MCF 10A (cell line): Measurements from ENCODE around the gene PLCB1. TPM values are rescaled to one million over a fixed set of nuclear protein-coding genes. Genes with fewer than 3 reads are reported as not detected.

ENCODE experiments used
- BruUV-seq: library from RNA; stranded (reverse); fragments of 400-500 nt; replicated peaks from 2 replicates; lab custom pipeline; 2021; lab: Mats Ljungman, UMichigan
- CTCF ChIA-PET: fragments of 300-600 bp; sonication (Branson Sonifier 250); formaldehyde crosslinking; extraction: SDS; loops from one replicate; lab custom pipeline; 2021; ENCODE audit warnings: antibody characterized with exemption, inconsistent platforms; lab: Yijun Ruan, JAX
- POLR2A ChIA-PET: fragments of 300-600, 350-650 bp; sonication (Branson Sonifier 250); formaldehyde crosslinking; extraction: SDS; loops from one replicate; lab custom pipeline; 2020; ENCODE audit warnings: antibody characterized with exemption, inconsistent platforms; lab: Yijun Ruan, JAX
- DNase-seq: peaks from one replicate; pipeline ENCODE4 v3.0.0-alpha.2; 2018; ENCODE audit not compliant: unreplicated experiment
- H3K27ac Mint-ChIP-seq: one replicate; pipeline ENCODE4 v1.8.0; 2022; ENCODE audit warnings: mild to moderate bottlenecking, low read depth, mixed read lengths; ENCODE audit not compliant: unreplicated experiment
- H3K27me3 Mint-ChIP-seq: one replicate; pipeline ENCODE4 v1.8.0; 2022; ENCODE audit warnings: mixed read lengths; ENCODE audit not compliant: insufficient read depth, unreplicated experiment
- H3K36me3 Mint-ChIP-seq: one replicate; pipeline ENCODE4 v1.8.0; 2022; ENCODE audit warnings: mild to moderate bottlenecking, moderate library complexity, mixed read lengths; ENCODE audit not compliant: insufficient read depth, unreplicated experiment
- H3K4me1 Mint-ChIP-seq: one replicate; pipeline ENCODE4 v1.8.0; 2022; ENCODE audit warnings: mixed read lengths; ENCODE audit not compliant: insufficient read depth, unreplicated experiment
- H3K4me3 Mint-ChIP-seq: one replicate; pipeline ENCODE4 v1.8.0; 2022; ENCODE audit warnings: mild to moderate bottlenecking, moderate library complexity, mixed read lengths; ENCODE audit not compliant: unreplicated experiment
- H3K9me3 Mint-ChIP-seq: one replicate; pipeline ENCODE4 v1.8.0; 2022; ENCODE audit warnings: mixed read lengths; ENCODE audit not compliant: unreplicated experiment
- CTCF ChIP-seq: fragments of 200-600 bp; IDR thresholded peaks from one replicate; pipeline ENCODE4 v1.8.0; 2022; ENCODE audit warnings: antibody characterized with exemption, mild to moderate bottlenecking; ENCODE audit not compliant: unreplicated experiment
- intact Hi-C: fragments of 100-400 bp; cut with micrococcal nuclease; formaldehyde crosslinking; loops from 2 replicates; pipeline ENCODE4 v1.14.1; 2022
- total RNA-seq: library from RNA; stranded (reverse); gene quantifications from 2 replicates; pipeline ENCODE4 v1.2.3, GENCODE V29; 2022

PLCB1 gene
- total RNA-seq, 1 experiment from 2014 or later = 5.9 TPM

DNA sequence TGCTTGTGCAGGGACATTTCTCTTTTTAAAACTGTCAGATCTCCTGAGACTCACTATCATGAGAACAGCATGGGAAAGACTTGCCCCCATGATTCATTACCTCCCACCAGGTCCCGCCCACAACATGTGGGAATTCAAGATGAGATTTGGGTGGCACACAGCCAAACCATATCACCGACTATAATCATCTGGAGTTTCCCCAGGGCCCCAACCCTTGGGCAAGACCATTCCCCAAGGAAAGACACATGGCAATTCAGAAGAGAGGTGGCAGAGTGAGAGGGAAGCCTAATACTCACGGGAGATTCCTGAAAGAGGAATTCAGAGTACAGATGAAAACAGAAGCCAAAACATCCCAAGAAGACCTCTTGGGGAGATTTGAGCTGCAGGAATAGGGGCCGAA lies 645.8 kb downstream of the PLCB1 start:
- no peak overlapping the region for H3K4me3 Mint-ChIP-seq
- no peak for TF ChIP-seq CTCF
- H3K36me3 Mint-ChIP-seq = peaks cover 5% of the 10 kb centered on the region
- H3K9me3 Mint-ChIP-seq = no peaks in the 10 kb centered on the region
- H3K4me1 Mint-ChIP-seq = no peaks in the 10 kb centered on the region
- POLR2A ChIA-PET = no interaction called here
- no peak for DNase-seq
- intact Hi-C loops = no loop called here
- no peaks in the 10 kb centered on the region for H3K27me3 Mint-ChIP-seq
- CTCF ChIA-PET = interaction anchor here (1.0 to 3.5 kb wide), 2 partner anchors 11 to 19 kb away, joined by 5 to 18 read pairs; no protein-coding TSS in a partner anchor
- no TSS peak for BruUV-seq
- H3K27ac Mint-ChIP-seq = no peak overlapping the region

- Mint-ChIP-seq H3K4me1 (no peaks in the 10 kb centered on the region), H3K36me3 (peaks cover 5% of the 10 kb centered on the region), H3K9me3 (no peaks in the 10 kb centered on the region), H3K27ac (no peak overlapping the region), H3K4me3 (no peak overlapping the region), H3K27me3 (no peaks in the 10 kb centered on the region)
- no TSS peak for BruUV-seq
- ChIA-PET POLR2A (no interaction called here), CTCF (interaction anchor here (0.6 to 3.5 kb wide), 3 partner anchors 11 to 630 kb away, joined by 3 to 18 read pairs (median 5); no protein-coding TSS in a partner anchor)
- intact Hi-C loops = no loop called here
- TF ChIP-seq CTCF = no peak
- DNase-seq = no peak
Measured at GRCh38 chr20:8778387-8778786, 646.3 kb downstream of the PLCB1 start.

- H3K27ac Mint-ChIP-seq = no peak overlapping the region
- H3K36me3 Mint-ChIP-seq = no peaks in the 10 kb centered on the region
- ChIA-PET CTCF (interaction anchor here (0.7 to 3.6 kb wide), 6 partner anchors 8 to 612 kb away, joined by 4 to 27 read pairs (median 11); no protein-coding TSS in a partner anchor), POLR2A (interaction anchor here (0.7 kb wide), 1 partner anchor 704 kb away, joined by 3 read pairs; no protein-coding TSS in a partner anchor)
- H3K4me1 Mint-ChIP-seq = no peaks in the 10 kb centered on the region
- no peaks in the 10 kb centered on the region for H3K27me3 Mint-ChIP-seq
- no peak for TF ChIP-seq CTCF
- H3K4me3 Mint-ChIP-seq = no peak overlapping the region
- H3K9me3 Mint-ChIP-seq = no peaks in the 10 kb centered on the region
- DNase-seq = no peak
- no TSS peak for BruUV-seq
- intact Hi-C loops = no loop called here
Measured at GRCh38 chr20:8780915-8781314, 648.8 kb downstream of the PLCB1 start.

- BruUV-seq = no TSS peak
- CTCF ChIA-PET = interaction anchor here (0.6 to 2.8 kb wide), 4 partner anchors 7 to 610 kb away, joined by 4 to 25 read pairs (median 11); no protein-coding TSS in a partner anchor
- POLR2A ChIA-PET = no interaction called here
- H3K4me1 Mint-ChIP-seq = no peaks in the 10 kb centered on the region
- DNase-seq = no peak
- H3K27me3 Mint-ChIP-seq = no peaks in the 10 kb centered on the region
- H3K36me3 Mint-ChIP-seq = no peaks in the 10 kb centered on the region
- peak overlapping the region; percentile 51 for H3K27ac Mint-ChIP-seq
- no peak for TF ChIP-seq CTCF
- intact Hi-C loops = no loop called here
- H3K9me3 Mint-ChIP-seq = no peaks in the 10 kb centered on the region
- no peak overlapping the region for H3K4me3 Mint-ChIP-seq
Measured at GRCh38 chr20:8782804-8783203, 650.7 kb downstream of the PLCB1 start.
